Mesodermal cell (in vitro differentiated cells): Measurements from ENCODE around the gene HAND1.
A peak's percentile ranks its signal among the peaks of the same experiment; 100 is the strongest.

Experiments used
- H3K27ac ChIP-seq: 2 replicates; pipeline ENCODE4 v1.7.0; 2013; ENCODE audit warnings: mild to moderate bottlenecking, low read depth, low read length, moderate library complexity; ENCODE audit not compliant: severe bottlenecking
- H3K36me3 ChIP-seq: 2 replicates; pipeline ENCODE4 v1.7.1; 2013; ENCODE audit warnings: mild to moderate bottlenecking, low read length, moderate library complexity; ENCODE audit not compliant: control insufficient read depth, insufficient read depth
- H3K4me1 ChIP-seq: one replicate; pipeline ENCODE4 v1.7.1; 2013; ENCODE audit warnings: mild to moderate bottlenecking, low read length; ENCODE audit not compliant: insufficient read depth, control insufficient read depth, poor library complexity, severe bottlenecking
- H3K4me3 ChIP-seq: 2 replicates; pipeline ENCODE4 v1.7.0; 2013; ENCODE audit warnings: low read length, control low read depth, mild to moderate bottlenecking; ENCODE audit not compliant: insufficient read depth, poor library complexity, severe bottlenecking; ENCODE audit errors: extremely low read depth
- H3K9me3 ChIP-seq: 2 replicates; pipeline ENCODE4 v1.7.1; 2013; ENCODE audit warnings: mild to moderate bottlenecking, low read length, moderate library complexity; ENCODE audit not compliant: control insufficient read depth
- WGBS, 2 experiments: methylation state at CpG; one replicate each; pipeline ENCODE4 v1.1.5; 2013; ENCODE audit warnings: missing lambda C conversion rate in 2 of 2; ENCODE audit not compliant: insufficient coverage in 2 of 2; 5-methylcytosine and 5-hydroxymethylcytosine counted together

The HAND1 gene

GRCh38 chr5:154455585-154455984 lies 22.4 kb downstream of the HAND1 start:
- Histone ChIP-seq H3K4me3 (no peak overlapping the region), H3K27ac (no peak overlapping the region), H3K9me3 (no peaks in the 10 kb centered on the region), H3K4me1 (no peaks in the 10 kb centered on the region), H3K36me3 (peaks cover 79% of the 10 kb centered on the region)
- no CpG with 5 or more reads among the region's 5 CpGs for WGBS, 2 experiments

- Histone ChIP-seq H3K9me3 (no peaks in the 10 kb centered on the region), H3K27ac (no peak overlapping the region), H3K36me3 (peaks cover 74% of the 10 kb centered on the region), H3K4me3 (no peak overlapping the region), H3K4me1 (peaks cover 6% of the 10 kb centered on the region)
- WGBS, 2 experiments, result 84 to 96% methylated on average over 2 to 3 of the region's 8 CpGs
Observed at GRCh38 chr5:154451957-154452356, 26.1 kb downstream of the HAND1 start.

- Histone ChIP-seq H3K27ac (no peak overlapping the region), H3K36me3 (peaks cover 53% of the 10 kb centered on the region), H3K4me1 (peaks cover 6% of the 10 kb centered on the region), H3K9me3 (no peaks in the 10 kb centered on the region), H3K4me3 (no peak overlapping the region)
- WGBS, 2 experiments, result 100% methylated on average over 1 of the region's 2 CpGs; no CpG with 5 or more reads in 1 of the 2 experiments
Observed at GRCh38 chr5:154449786-154450185, 28.2 kb downstream of the HAND1 start.

GRCh38 chr5:154447089-154447725 lies 30.8 kb downstream of the HAND1 start:
- peak overlapping the region; percentile 65 for H3K4me3 ChIP-seq
- H3K27ac ChIP-seq, result peak overlapping the region; percentile 68
- no peaks in the 10 kb centered on the region for H3K9me3 ChIP-seq
- H3K4me1 ChIP-seq, result peaks cover 6% of the 10 kb centered on the region
- WGBS, 2 experiments, result 2 to 3% methylated on average over 5 to 6 of the region's 10 CpGs
- peaks cover 39% of the 10 kb centered on the region for H3K36me3 ChIP-seq

GRCh38 chr5:154446195-154447088 lies 31.6 kb downstream of the HAND1 start:
- 0% methylated on average over 74 to 86 of the region's 87 CpGs for WGBS, 2 experiments
- Histone ChIP-seq H3K4me1 (peaks cover 6% of the 10 kb centered on the region), H3K36me3 (peaks cover 39% of the 10 kb centered on the region), H3K9me3 (no peaks in the 10 kb centered on the region), H3K4me3 (peak overlapping the region; percentile 65), H3K27ac (peak overlapping the region; percentile 68)

- peak within 1 kb of the TSS; percentile 68 for H3K27ac ChIP-seq
- WGBS, 2 experiments, result 0 to 1% methylated on average over 49 to 55 of the region's 70 CpGs
Observed at GRCh38 chr5:154445422-154446194, 32.4 kb downstream of the HAND1 start, which contains the start of gene SAP30L. TSS of gene SAP30L (plus strand) at chr5:154445997. CDS start at chr5:154446605, 608 bp downstream.

GRCh38 chr5:154444556-154445421 lies 33.2 kb downstream of the HAND1 start:
- Histone ChIP-seq H3K9me3 (no peaks in the 10 kb centered on the region), H3K36me3 (peaks cover 41% of the 10 kb centered on the region), H3K4me3 (peak overlapping the region; percentile 65), H3K27ac (no peak overlapping the region), H3K4me1 (peaks cover 6% of the 10 kb centered on the region)
- WGBS, 2 experiments, result 10 to 13% methylated on average over 25 to 29 of the region's 30 CpGs

More at GRCh38 chr5:154445422-154446194, 32.4 kb downstream of the HAND1 start, which contains the start of gene SAP30L:
- Histone ChIP-seq H3K4me1 (peaks cover 6% of the 10 kb centered on the region), H3K9me3 (no peaks in the 10 kb centered on the region), H3K36me3 (peaks cover 39% of the 10 kb centered on the region), H3K4me3 (peak within 1 kb of the TSS; percentile 65)

GRCh38 chr5:154442801-154443200 lies 35.2 kb downstream of the HAND1 start:
- peaks cover 6% of the 10 kb centered on the region for H3K4me1 ChIP-seq
- WGBS, 2 experiments, result no CpG with 5 or more reads among the region's 1 CpG
- no peak overlapping the region for H3K4me3 ChIP-seq
- no peaks in the 10 kb centered on the region for H3K9me3 ChIP-seq
- peaks cover 46% of the 10 kb centered on the region for H3K36me3 ChIP-seq
- H3K27ac ChIP-seq, result no peak overlapping the region

- Histone ChIP-seq H3K4me3 (no peak overlapping the region), H3K9me3 (no peaks in the 10 kb centered on the region), H3K4me1 (no peaks in the 10 kb centered on the region), H3K27ac (no peak overlapping the region), H3K36me3 (peaks cover 60% of the 10 kb centered on the region)
- 93 to 94% methylated on average over 3 of the region's 5 CpGs for WGBS, 2 experiments
Observed at GRCh38 chr5:154440540-154440939, 37.5 kb downstream of the HAND1 start.
